Measurements from ENCODE around the gene PPP1R9A.

The PPP1R9A gene

DNA sequence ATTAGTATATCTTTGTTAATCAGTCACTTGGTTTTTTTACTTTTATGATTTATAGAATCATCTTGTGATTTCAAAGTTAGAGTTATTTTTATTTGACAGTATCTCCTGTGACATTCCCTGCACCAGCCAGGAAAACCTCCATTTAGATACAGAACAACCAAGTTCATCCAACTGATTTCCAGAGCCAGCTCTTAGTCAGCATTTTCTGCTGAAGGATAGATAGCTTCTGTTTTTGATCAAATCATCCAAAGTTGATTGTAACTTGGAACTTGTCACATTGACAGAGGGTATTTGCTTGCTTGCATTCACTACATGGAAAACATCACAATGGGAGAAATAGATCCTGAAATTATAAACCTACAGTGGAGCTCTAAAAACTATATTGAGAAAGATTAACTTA is 294.3 kb downstream of the PPP1R9A start:
- H3K27me3 ChIP-seq (ENCODE audit: control insufficient read depth, low read length): no peaks in the 10 kb centered on the region
- no peak overlapping the region for H3K27ac ChIP-seq (ENCODE audit: low read depth, low read length)
- H3K9me2 ChIP-seq (replicated peaks; ENCODE audit: control insufficient read depth, low read length): no peaks in the 10 kb centered on the region
- no peaks in the 10 kb centered on the region for H3K4me1 ChIP-seq (ENCODE audit: control insufficient read depth, low read length)
- H3K79me2 ChIP-seq (ENCODE audit: control insufficient read depth, low read length): no peaks in the 10 kb centered on the region
- H3K9me3 ChIP-seq (ENCODE audit: control insufficient read depth, insufficient read depth, low read length): no peaks in the 10 kb centered on the region
- no peaks in the 10 kb centered on the region for H3F3A ChIP-seq (ENCODE audit: control insufficient read depth, insufficient read depth)
- H3K4me3 ChIP-seq (ENCODE audit: low read length): no peak overlapping the region
- no peak for TF ChIP-seq EZH2phosphoT487 (IDR thresholded peaks at IDR 0.05; ENCODE audit: borderline replicate concordance, low read length)
- TF ChIP-seq, protein P1, sequence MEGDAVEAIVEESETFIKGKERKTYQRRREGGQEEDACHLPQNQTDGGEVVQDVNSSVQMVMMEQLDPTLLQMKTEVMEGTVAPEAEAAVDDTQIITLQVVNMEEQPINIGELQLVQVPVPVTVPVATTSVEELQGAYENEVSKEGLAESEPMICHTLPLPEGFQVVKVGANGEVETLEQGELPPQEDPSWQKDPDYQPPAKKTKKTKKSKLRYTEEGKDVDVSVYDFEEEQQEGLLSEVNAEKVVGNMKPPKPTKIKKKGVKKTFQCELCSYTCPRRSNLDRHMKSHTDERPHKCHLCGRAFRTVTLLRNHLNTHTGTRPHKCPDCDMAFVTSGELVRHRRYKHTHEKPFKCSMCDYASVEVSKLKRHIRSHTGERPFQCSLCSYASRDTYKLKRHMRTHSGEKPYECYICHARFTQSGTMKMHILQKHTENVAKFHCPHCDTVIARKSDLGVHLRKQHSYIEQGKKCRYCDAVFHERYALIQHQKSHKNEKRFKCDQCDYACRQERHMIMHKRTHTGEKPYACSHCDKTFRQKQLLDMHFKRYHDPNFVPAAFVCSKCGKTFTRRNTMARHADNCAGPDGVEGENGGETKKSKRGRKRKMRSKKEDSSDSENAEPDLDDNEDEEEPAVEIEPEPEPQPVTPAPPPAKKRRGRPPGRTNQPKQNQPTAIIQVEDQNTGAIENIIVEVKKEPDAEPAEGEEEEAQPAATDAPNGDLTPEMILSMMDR (IDR thresholded peaks at IDR 0.05; ENCODE audit: low read depth, low read length, poor library complexity, severe bottlenecking): no peak
- no peaks in the 10 kb centered on the region for H3K36me3 ChIP-seq (ENCODE audit: control insufficient read depth, low read length)
- no peaks in the 10 kb centered on the region for H4K20me1 ChIP-seq (ENCODE audit: control insufficient read depth, insufficient read depth, low read depth, low read length)
- H3K4me2 ChIP-seq (ENCODE audit: low read length): no peak overlapping the region

DNA sequence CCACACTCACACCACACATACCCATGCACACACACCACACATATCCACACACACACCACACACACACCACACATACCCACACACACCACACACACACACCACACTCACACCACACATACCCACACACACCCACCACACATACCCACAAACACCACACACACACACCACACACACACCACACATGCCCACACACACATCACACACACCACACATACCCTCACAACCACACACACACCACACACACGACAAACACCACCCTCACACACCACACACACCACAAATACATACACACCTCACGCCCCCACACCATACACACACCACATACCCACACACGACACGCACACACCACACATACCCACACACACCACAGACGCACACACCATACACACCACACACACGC is 297.2 kb downstream of the PPP1R9A start:
- H3K4me1 ChIP-seq (ENCODE audit: control insufficient read depth, low read length): no peaks in the 10 kb centered on the region
- no peaks in the 10 kb centered on the region for H3K9me2 ChIP-seq (replicated peaks; ENCODE audit: control insufficient read depth, low read length)
- H4K20me1 ChIP-seq (ENCODE audit: control insufficient read depth, insufficient read depth, low read depth, low read length): no peaks in the 10 kb centered on the region
- TF ChIP-seq, protein P1 (IDR thresholded peaks at IDR 0.05; ENCODE audit: low read depth, low read length, poor library complexity, severe bottlenecking): no peak
- TF ChIP-seq EZH2phosphoT487 (IDR thresholded peaks at IDR 0.05; ENCODE audit: borderline replicate concordance, low read length): no peak
- H3K27ac ChIP-seq (ENCODE audit: low read depth, low read length): no peak overlapping the region
- H3K4me2 ChIP-seq (ENCODE audit: low read length): no peak overlapping the region
- H3K79me2 ChIP-seq (ENCODE audit: control insufficient read depth, low read length): no peaks in the 10 kb centered on the region
- no peaks in the 10 kb centered on the region for H3K27me3 ChIP-seq (ENCODE audit: control insufficient read depth, low read length)
- no peaks in the 10 kb centered on the region for H3F3A ChIP-seq (ENCODE audit: control insufficient read depth, insufficient read depth)
- no peaks in the 10 kb centered on the region for H3K36me3 ChIP-seq (ENCODE audit: control insufficient read depth, low read length)
- H3K4me3 ChIP-seq (ENCODE audit: low read length): no peak overlapping the region
- no peaks in the 10 kb centered on the region for H3K9me3 ChIP-seq (ENCODE audit: control insufficient read depth, insufficient read depth, low read length)

DNA sequence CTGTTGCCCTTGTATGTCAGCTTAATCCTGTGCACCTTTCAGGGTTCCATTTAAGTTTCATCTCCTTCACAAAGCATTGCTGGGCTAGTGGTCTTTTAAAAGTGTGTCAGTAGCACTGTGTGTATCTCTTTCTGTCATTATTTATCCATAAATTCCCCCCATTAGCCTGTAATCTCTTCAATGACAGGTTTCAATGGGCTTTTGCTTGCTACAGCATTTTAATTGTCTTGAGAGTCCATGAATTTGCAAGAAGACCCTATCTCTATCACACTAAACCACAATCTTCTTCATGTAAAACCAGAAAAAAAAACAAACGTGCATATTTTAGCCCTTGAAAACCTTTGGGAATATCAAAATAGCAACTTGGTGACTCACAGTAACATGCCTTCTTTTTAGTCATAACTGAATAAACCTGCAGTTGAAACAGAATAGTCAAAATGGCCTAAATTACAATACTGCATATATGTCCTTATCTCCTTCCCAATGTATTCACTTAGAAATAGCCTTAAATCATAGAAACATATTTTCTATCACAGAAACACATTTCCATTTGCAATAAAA is 298.4 kb downstream of the PPP1R9A start:
- Histone ChIP-seq H3F3A (ENCODE audit: control insufficient read depth, insufficient read depth) (no peaks in the 10 kb centered on the region), H3K27me3 (ENCODE audit: control insufficient read depth, low read length) (no peaks in the 10 kb centered on the region), H3K4me1 (ENCODE audit: control insufficient read depth, low read length) (no peaks in the 10 kb centered on the region), H3K9me3 (ENCODE audit: control insufficient read depth, insufficient read depth, low read length) (no peaks in the 10 kb centered on the region), H3K4me2 (ENCODE audit: low read length) (no peak overlapping the region), H3K36me3 (ENCODE audit: control insufficient read depth, low read length) (no peaks in the 10 kb centered on the region), H3K4me3 (ENCODE audit: low read length) (no peak overlapping the region), H3K27ac (ENCODE audit: low read depth, low read length) (no peak overlapping the region), H4K20me1 (ENCODE audit: control insufficient read depth, insufficient read depth, low read depth, low read length) (no peaks in the 10 kb centered on the region), H3K79me2 (ENCODE audit: control insufficient read depth, low read length) (no peaks in the 10 kb centered on the region), H3K9me2 (replicated peaks; ENCODE audit: control insufficient read depth, low read length) (no peaks in the 10 kb centered on the region)
- TF ChIP-seq, protein P1 (IDR thresholded peaks at IDR 0.05; ENCODE audit: low read depth, low read length, poor library complexity, severe bottlenecking): no peak
- TF ChIP-seq EZH2phosphoT487 (IDR thresholded peaks at IDR 0.05; ENCODE audit: borderline replicate concordance, low read length): no peak

Measured in DOHH2 (cell line).